ENCODE measurements around the gene PRDM12.

The PRDM12 gene

DNA sequence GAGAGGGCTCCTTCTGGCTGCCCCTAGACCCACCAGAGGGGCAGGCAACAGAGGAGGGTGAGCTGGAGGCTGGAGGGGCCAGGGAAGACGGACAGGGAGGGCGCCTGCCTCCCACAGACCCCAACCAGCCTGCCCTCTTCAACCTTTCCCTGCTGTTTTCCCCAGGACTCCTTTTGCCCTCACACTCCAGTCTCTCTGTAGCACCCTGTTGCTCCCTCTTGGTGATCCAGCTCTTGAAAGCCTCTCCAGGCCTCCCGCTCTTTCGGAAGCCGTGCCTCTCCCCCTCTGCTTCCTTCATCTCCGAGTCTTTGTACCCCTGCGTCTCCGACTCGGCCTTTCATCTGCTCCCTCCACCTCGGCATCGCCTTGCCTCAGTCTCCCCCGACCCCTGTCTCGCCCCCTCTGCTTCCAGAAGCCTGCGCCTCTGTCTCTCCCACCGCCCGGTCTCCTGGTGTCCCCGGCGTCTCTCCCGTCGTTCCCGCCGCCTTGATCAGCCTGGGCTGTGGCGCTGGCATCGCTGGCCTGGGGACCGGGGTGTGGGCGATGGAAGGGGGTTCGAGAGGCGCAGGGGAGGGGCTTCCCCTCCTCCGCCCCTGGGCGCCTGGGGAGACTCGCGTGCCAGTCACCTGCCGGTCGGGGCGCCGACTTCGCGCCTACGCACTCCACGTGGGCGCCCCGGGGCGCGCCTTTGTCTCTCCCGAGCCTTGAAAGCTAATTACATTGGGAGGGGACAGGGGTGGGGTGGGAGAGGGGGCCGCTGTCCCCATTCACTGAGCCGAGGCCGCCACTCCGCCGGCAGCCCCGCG lies 5.3 kb upstream of the PRDM12 start:
- no peak overlapping the region for H3K9ac ChIP-seq (ENCODE audit: low read depth in 1 of 2, low read length in 2 of 2)
- H3K27me3 ChIP-seq (ENCODE audit: control insufficient read depth in 2 of 2, insufficient read depth in 2 of 2, low read length in 2 of 2): peaks cover 50 to 55% of the 10 kb centered on the region in 2 donors
- H3K27ac ChIP-seq (ENCODE audit: low read depth in 2 of 2, low read length in 2 of 2): no peak overlapping the region
- no peaks in the 10 kb centered on the region for H3K36me3 ChIP-seq (ENCODE audit: control insufficient read depth in 2 of 2, insufficient read depth in 2 of 2, low read length in 2 of 2)
- no peak overlapping the region for H3K4me3 ChIP-seq (ENCODE audit: low read length in 2 of 2)
- H3K9me3 ChIP-seq (ENCODE audit: control insufficient read depth in 2 of 2, low read length in 2 of 2): no peaks in the 10 kb centered on the region
- H3K4me1 ChIP-seq (ENCODE audit: control insufficient read depth in 2 of 2, insufficient read depth in 2 of 2, low read length in 2 of 2): peaks cover 7 to 8% of the 10 kb centered on the region in 2 donors

DNA sequence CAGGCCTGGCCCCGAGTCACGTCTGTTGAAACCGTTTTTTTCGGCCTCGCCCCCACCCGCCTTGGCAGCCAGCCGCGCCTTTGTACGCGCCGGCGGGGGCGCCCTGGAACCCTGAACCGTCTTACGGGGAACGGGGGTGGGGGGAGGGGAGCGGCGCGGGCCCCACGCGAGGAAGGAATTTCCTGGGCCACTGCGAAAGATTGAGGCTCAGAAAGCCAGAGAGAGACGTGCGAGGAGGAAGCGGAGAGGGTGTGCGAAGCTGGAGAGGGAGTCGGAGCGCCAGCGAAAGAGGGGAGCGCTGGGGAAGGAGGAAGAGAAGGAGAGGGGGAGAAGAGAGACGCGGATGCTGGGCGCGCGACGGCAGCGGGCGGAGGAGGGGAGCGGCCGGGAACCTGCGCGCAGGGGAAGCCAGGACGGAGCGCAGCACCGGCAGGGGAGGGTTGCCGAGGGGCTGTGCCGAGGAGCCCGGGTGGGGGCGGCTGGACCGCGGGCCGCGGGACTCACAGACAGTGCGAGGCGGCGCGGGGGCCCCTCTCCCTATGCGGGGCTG lies 4.6 kb upstream of the PRDM12 start:
- no peak overlapping the region for H3K4me3 ChIP-seq (ENCODE audit: low read length in 2 of 2)
- H3K4me1 ChIP-seq (ENCODE audit: control insufficient read depth in 2 of 2, insufficient read depth in 2 of 2, low read length in 2 of 2): peaks cover 7 to 8% of the 10 kb centered on the region in 2 donors
- H3K27me3 ChIP-seq (ENCODE audit: control insufficient read depth in 2 of 2, insufficient read depth in 2 of 2, low read length in 2 of 2): peaks cover 52 to 60% of the 10 kb centered on the region in 2 donors
- no peak overlapping the region for H3K9ac ChIP-seq (ENCODE audit: low read depth in 1 of 2, low read length in 2 of 2)
- H3K36me3 ChIP-seq (ENCODE audit: control insufficient read depth in 2 of 2, insufficient read depth in 2 of 2, low read length in 2 of 2): no peaks in the 10 kb centered on the region
- no peaks in the 10 kb centered on the region for H3K9me3 ChIP-seq (ENCODE audit: control insufficient read depth in 2 of 2, low read length in 2 of 2)
- H3K27ac ChIP-seq (ENCODE audit: low read depth in 2 of 2, low read length in 2 of 2): no peak overlapping the region

DNA sequence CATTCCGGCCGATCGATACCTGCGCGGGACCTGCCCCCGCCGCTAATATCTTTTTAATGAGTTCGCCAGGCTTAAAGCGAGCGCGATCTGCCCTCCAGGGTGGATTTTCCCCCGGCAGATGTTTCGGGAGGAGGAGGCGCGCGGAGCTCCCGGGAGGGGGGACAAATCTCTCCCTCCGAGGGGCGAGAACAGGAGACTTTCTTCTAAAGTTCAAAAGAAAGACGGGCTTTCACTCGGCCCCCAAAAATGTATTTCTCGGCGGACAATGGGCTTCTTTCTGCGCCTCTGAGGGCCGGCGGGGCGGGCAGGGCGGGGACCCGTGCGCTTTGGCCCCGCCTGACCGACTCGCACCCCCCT lies 4.1 kb upstream of the PRDM12 start:
- H3K9ac ChIP-seq (ENCODE audit: low read depth in 1 of 2, low read length in 2 of 2): no peak overlapping the region
- peaks cover 7 to 8% of the 10 kb centered on the region in 2 donors for H3K4me1 ChIP-seq (ENCODE audit: control insufficient read depth in 2 of 2, insufficient read depth in 2 of 2, low read length in 2 of 2)
- H3K27me3 ChIP-seq (ENCODE audit: control insufficient read depth in 2 of 2, insufficient read depth in 2 of 2, low read length in 2 of 2): peaks cover 53 to 62% of the 10 kb centered on the region in 2 donors
- H3K4me3 ChIP-seq (ENCODE audit: low read length in 2 of 2): no peak overlapping the region
- H3K36me3 ChIP-seq (ENCODE audit: control insufficient read depth in 2 of 2, insufficient read depth in 2 of 2, low read length in 2 of 2): no peaks in the 10 kb centered on the region
- no peak overlapping the region for H3K27ac ChIP-seq (ENCODE audit: low read depth in 2 of 2, low read length in 2 of 2)
- H3K9me3 ChIP-seq (ENCODE audit: control insufficient read depth in 2 of 2, low read length in 2 of 2): no peaks in the 10 kb centered on the region

DNA sequence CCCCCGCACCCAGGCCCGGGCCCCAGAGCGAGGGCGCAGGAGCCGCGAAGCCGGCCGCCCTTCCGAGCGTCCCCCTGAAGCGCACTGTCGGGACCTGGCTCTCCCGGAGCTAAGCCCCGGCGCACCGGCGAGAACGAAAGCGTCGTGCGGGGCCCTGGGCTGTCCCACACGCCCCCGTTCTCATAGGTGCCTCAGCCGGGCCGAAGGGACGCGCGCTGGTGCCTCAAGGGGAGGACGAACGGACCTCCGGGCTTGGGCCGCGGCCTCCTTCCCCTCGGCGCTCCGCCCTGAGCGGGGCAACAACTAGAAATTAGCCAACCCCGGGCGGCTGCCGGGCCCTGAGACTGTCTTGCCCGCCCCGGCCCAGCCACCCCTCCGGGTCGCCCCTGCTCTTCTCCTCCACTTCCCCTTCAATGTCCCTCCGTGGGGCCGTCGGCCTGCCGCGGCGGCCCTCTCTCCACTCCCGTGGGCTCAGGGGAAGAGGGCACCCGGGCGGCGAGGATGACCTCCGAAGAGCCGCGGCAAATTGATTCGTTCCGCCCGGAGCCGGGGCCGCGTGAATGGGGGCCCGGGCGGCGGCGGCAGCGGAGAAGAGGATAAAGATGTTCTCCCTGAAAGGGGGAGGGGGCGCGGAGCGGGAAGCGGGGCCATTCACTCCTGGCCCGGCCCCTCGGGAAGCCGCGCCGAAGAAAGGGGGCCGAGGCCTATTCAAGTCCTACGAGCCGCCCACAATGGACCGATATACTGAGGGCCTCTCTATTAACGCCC lies 3.5 kb upstream of the PRDM12 start:
- peaks cover 57 to 66% of the 10 kb centered on the region in 2 donors for H3K27me3 ChIP-seq (ENCODE audit: control insufficient read depth in 2 of 2, insufficient read depth in 2 of 2, low read length in 2 of 2)
- no peak overlapping the region for H3K9ac ChIP-seq (ENCODE audit: low read depth in 1 of 2, low read length in 2 of 2)
- H3K9me3 ChIP-seq (ENCODE audit: control insufficient read depth in 2 of 2, low read length in 2 of 2): no peaks in the 10 kb centered on the region
- no peak overlapping the region for H3K27ac ChIP-seq (ENCODE audit: low read depth in 2 of 2, low read length in 2 of 2)
- H3K4me1 ChIP-seq (ENCODE audit: control insufficient read depth in 2 of 2, insufficient read depth in 2 of 2, low read length in 2 of 2): peaks cover 7 to 8% of the 10 kb centered on the region in 2 donors
- H3K4me3 ChIP-seq (ENCODE audit: low read length in 2 of 2): no peak overlapping the region
- no peaks in the 10 kb centered on the region for H3K36me3 ChIP-seq (ENCODE audit: control insufficient read depth in 2 of 2, insufficient read depth in 2 of 2, low read length in 2 of 2)

DNA sequence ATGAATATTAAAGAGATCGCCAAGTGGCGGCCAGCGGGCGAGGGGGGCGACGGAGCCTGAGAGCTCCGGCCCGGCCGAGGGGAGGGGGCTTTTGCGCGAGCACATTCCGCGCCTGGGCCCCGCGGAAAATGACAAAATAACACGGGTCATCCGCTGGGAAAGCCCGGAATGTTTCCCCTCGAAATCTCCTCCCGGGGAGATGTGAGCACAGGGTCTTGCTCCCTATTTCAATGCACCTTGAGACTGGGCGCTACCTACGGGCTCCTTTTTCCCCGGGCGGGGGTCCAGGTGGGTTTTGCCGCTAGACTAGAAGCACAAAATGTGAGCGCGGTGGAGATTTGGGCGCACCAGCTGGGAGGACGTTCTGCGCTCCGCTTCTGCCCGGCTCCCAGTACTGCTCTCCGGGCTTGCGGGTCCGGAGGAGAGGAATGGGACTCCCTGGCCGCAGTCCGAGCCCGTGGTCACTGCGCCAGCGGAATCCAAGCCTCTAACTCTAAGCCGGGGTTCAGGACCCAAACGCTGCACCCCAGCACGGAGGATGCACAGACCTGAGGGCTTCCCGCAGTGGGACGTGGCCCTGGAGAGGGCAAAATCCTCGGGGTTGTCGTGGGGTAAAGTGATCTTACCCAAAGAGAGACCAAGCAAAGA lies 2.8 kb upstream of the PRDM12 start:
- Histone ChIP-seq H3K27me3 (ENCODE audit: control insufficient read depth in 2 of 2, insufficient read depth in 2 of 2, low read length in 2 of 2) (peaks cover 57 to 66% of the 10 kb centered on the region in 2 donors), H3K9ac (ENCODE audit: low read depth in 1 of 2, low read length in 2 of 2) (no peak overlapping the region), H3K9me3 (ENCODE audit: control insufficient read depth in 2 of 2, low read length in 2 of 2) (no peaks in the 10 kb centered on the region), H3K27ac (ENCODE audit: low read depth in 2 of 2, low read length in 2 of 2) (no peak overlapping the region), H3K36me3 (ENCODE audit: control insufficient read depth in 2 of 2, insufficient read depth in 2 of 2, low read length in 2 of 2) (no peaks in the 10 kb centered on the region), H3K4me1 (ENCODE audit: control insufficient read depth in 2 of 2, insufficient read depth in 2 of 2, low read length in 2 of 2) (peaks cover 7 to 8% of the 10 kb centered on the region in 2 donors), H3K4me3 (ENCODE audit: low read length in 2 of 2) (no peak overlapping the region)

DNA sequence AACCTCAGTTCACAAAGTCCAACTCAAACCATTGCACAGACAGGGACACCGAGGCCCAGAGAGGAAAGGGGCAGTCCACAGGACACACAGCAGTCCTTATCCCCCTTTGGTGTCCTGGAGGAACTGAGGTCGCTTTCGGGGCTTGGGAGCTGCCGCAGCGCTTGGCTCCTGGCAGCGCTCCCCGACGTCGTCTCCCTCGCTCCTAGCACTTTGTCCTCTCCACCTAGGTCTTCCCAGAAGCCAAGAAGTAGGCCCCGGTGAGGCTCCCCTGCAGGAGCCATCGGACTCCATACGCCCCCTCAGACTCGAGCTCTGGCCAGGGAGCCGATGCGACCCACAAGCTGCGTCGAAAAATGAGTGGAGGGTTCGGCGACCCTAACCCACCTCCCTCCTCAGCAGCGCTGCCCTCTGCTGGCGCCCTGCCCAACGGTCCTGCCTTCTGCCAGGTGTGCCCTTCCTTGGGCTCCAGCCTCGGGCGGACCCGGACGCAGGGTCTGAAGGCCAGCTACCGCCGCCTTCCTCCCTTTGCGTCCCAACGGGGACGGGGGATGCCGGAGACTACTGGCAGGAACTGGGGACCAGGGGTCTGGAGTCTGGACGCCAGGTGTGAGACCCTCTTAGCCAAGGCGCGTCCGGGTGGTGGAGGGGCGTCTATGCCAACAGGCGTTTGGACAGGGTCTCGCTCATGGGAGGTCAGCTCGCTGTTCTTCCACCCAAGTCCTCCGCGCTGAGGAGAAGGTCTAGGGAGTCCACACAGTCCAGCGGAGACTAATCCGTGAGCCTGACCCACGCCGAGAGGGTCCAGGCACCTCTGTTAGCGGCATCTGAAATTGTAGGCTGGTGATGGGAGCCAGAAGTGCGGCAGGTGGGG lies 2.1 kb upstream of the PRDM12 start:
- H3K27me3 ChIP-seq (ENCODE audit: control insufficient read depth in 2 of 2, insufficient read depth in 2 of 2, low read length in 2 of 2): peaks cover 55 to 66% of the 10 kb centered on the region in 2 donors
- no peak overlapping the region for H3K27ac ChIP-seq (ENCODE audit: low read depth in 2 of 2, low read length in 2 of 2)
- no peaks in the 10 kb centered on the region for H3K36me3 ChIP-seq (ENCODE audit: control insufficient read depth in 2 of 2, insufficient read depth in 2 of 2, low read length in 2 of 2)
- no peak overlapping the region for H3K4me3 ChIP-seq (ENCODE audit: low read length in 2 of 2)
- H3K9ac ChIP-seq (ENCODE audit: low read depth in 1 of 2, low read length in 2 of 2): no peak overlapping the region
- H3K4me1 ChIP-seq (ENCODE audit: control insufficient read depth in 2 of 2, insufficient read depth in 2 of 2, low read length in 2 of 2): peaks cover 7 to 8% of the 10 kb centered on the region in 2 donors
- H3K9me3 ChIP-seq (ENCODE audit: control insufficient read depth in 2 of 2, low read length in 2 of 2): no peaks in the 10 kb centered on the region

DNA sequence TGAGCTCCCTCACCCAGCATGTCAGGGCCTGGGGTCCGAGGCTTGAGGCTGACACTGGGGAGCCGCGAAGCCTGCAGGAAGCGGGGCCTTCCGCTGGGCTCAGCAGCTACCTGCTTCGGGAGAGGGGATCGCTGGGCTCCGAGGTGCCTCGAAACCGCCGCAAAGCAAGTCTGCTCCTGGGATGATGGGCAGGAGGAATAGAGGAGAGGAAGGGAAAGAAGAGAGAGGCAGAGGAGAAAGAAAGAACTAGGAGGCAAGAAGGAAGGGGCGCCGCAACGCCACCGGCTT lies 1.5 kb upstream of the PRDM12 start:
- peaks cover 59 to 71% of the 10 kb centered on the region in 2 donors for H3K27me3 ChIP-seq (ENCODE audit: control insufficient read depth in 2 of 2, insufficient read depth in 2 of 2, low read length in 2 of 2)

DNA sequence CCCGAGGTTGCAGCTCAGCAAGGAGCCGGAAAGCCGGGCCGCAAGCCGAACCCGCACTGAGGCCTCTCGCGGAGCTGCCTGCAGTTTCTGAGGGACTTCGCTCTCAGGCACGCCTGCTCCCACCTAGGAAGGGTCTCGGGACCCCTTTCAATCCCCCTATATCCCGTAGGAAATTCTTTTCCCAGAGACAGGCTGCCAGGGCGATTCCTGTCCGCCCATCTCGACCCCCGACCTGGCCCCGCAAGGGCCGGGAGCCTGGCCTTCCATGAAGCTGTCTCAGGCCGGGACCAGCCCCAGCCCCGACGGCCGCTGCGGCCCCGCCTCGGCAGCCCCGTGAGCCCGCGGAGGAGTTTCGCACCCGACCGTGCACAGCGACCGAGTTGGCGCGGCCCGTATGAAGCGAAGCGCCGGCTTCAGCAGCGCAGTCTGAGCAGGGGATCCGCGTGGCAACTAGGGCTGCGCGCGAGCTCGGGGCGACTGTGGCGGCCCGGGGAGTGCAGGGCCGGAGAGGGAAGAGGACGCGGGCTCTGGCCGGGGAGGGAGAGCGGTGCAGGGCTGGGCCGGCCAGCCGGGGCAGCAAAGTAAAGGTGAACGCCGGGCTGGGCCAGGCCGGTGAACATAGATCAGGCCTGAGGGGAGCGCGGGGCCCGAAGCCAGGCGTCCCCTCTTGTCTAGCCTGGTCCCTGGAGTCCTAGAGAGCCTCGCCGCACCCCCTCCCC lies 977 bp upstream of the PRDM12 start:
- Histone ChIP-seq H3K27me3 (ENCODE audit: control insufficient read depth in 2 of 2, insufficient read depth in 2 of 2, low read length in 2 of 2) (peaks cover 59 to 72% of the 10 kb centered on the region in 2 donors), H3K36me3 (ENCODE audit: control insufficient read depth in 2 of 2, insufficient read depth in 2 of 2, low read length in 2 of 2) (no peaks in the 10 kb centered on the region), H3K4me1 (ENCODE audit: control insufficient read depth in 2 of 2, insufficient read depth in 2 of 2, low read length in 2 of 2) (peaks cover 7 to 8% of the 10 kb centered on the region in 2 donors), H3K27ac (ENCODE audit: low read depth in 2 of 2, low read length in 2 of 2) (no peak overlapping the region), H3K9me3 (ENCODE audit: control insufficient read depth in 2 of 2, low read length in 2 of 2) (no peaks in the 10 kb centered on the region), H3K4me3 (ENCODE audit: low read length in 2 of 2) (no peak overlapping the region), H3K9ac (ENCODE audit: low read depth in 1 of 2, low read length in 2 of 2) (no peak overlapping the region)

More for the DNA sequence above, 1.5 kb upstream of the PRDM12 start:
- H3K9me3 ChIP-seq (ENCODE audit: control insufficient read depth in 2 of 2, low read length in 2 of 2): no peaks in the 10 kb centered on the region
- H3K4me3 ChIP-seq (ENCODE audit: low read length in 2 of 2): no peak overlapping the region
- H3K9ac ChIP-seq (ENCODE audit: low read depth in 1 of 2, low read length in 2 of 2): no peak overlapping the region
- H3K27ac ChIP-seq (ENCODE audit: low read depth in 2 of 2, low read length in 2 of 2): no peak overlapping the region
- H3K36me3 ChIP-seq (ENCODE audit: control insufficient read depth in 2 of 2, insufficient read depth in 2 of 2, low read length in 2 of 2): no peaks in the 10 kb centered on the region
- peaks cover 7 to 8% of the 10 kb centered on the region in 2 donors for H3K4me1 ChIP-seq (ENCODE audit: control insufficient read depth in 2 of 2, insufficient read depth in 2 of 2, low read length in 2 of 2)

DNA sequence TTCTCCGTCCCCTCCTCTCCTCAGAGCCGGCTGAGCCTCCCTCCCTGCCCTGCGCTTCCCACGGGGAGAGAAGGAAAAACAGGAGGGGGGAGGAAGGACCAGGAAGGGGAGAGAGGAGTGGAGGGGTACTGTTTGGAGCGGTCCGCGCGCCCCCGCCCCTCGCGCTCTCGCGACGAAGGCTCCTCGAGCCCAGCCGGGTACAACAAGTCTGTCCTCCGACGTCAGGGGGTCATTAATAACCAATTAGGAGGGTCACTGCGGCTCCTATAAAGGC lies 480 bp upstream of the PRDM12 start:
- H3K27ac ChIP-seq (ENCODE audit: low read depth in 2 of 2, low read length in 2 of 2): no peak overlapping the region
- H3K4me1 ChIP-seq (ENCODE audit: control insufficient read depth in 2 of 2, insufficient read depth in 2 of 2, low read length in 2 of 2): peaks cover 7 to 8% of the 10 kb centered on the region in 2 donors
- no peaks in the 10 kb centered on the region for H3K36me3 ChIP-seq (ENCODE audit: control insufficient read depth in 2 of 2, insufficient read depth in 2 of 2, low read length in 2 of 2)
- no peak overlapping the region for H3K9ac ChIP-seq (ENCODE audit: low read depth in 1 of 2, low read length in 2 of 2)
- no peak overlapping the region for H3K4me3 ChIP-seq (ENCODE audit: low read length in 2 of 2)
- peaks cover 57 to 69% of the 10 kb centered on the region in 2 donors for H3K27me3 ChIP-seq (ENCODE audit: control insufficient read depth in 2 of 2, insufficient read depth in 2 of 2, low read length in 2 of 2)
- no peaks in the 10 kb centered on the region for H3K9me3 ChIP-seq (ENCODE audit: control insufficient read depth in 2 of 2, low read length in 2 of 2)
